ENCODE results near the gene MFRP. TPM values are rescaled to one million over a fixed set of nuclear protein-coding genes. Genes with fewer than 3 reads are reported as not detected.

The MFRP gene
- polyA plus RNA-seq, 1 of the 3 experiments (the other 2 are of a cell fraction) = not detected

GRCh38 chr11:119338318-119338890 is 8.1 kb downstream of the MFRP start (continued):
- TF ChIP-seq RFX5 (IDR thresholded peaks at IDR 0.05; ENCODE audit: low read length) (no peak), GATA2 (CRISPR knock-in tag; IDR thresholded peaks at IDR 0.05) (0 out of 2 replicates have a peak, but pooled peaks have one; percentile 19), SMC3 (IDR thresholded peaks at IDR 0.05; ENCODE audit: low read depth, low read length) (peak; percentile 72), RCOR1 (IDR thresholded peaks at IDR 0.05; ENCODE audit: low read length) (0 out of 2 replicates have a peak, but pooled peaks have one; percentile 10), USF2 (IDR thresholded peaks at IDR 0.05; ENCODE audit: borderline replicate concordance, low read depth, low read length) (no peak), REST (IDR thresholded peaks at IDR 0.05; ENCODE audit: low read depth, low read length) (no peak), NFIC (IDR thresholded peaks at IDR 0.05; ENCODE audit: borderline replicate concordance) (no peak), MXI1 (IDR thresholded peaks at IDR 0.05; ENCODE audit: low read depth, low read length) (no peak), GABPA (IDR thresholded peaks at IDR 0.05; ENCODE audit: low read depth) (no peak), MAX (IDR thresholded peaks at IDR 0.05; ENCODE audit: low read depth) (no peak)
- TF ChIP-seq, protein P1, sequence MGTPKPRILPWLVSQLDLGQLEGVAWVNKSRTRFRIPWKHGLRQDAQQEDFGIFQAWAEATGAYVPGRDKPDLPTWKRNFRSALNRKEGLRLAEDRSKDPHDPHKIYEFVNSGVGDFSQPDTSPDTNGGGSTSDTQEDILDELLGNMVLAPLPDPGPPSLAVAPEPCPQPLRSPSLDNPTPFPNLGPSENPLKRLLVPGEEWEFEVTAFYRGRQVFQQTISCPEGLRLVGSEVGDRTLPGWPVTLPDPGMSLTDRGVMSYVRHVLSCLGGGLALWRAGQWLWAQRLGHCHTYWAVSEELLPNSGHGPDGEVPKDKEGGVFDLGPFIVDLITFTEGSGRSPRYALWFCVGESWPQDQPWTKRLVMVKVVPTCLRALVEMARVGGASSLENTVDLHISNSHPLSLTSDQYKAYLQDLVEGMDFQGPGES (IDR thresholded peaks at IDR 0.05; ENCODE audit: low read depth, low read length) = no peak
- TF ChIP-seq, protein P2, sequence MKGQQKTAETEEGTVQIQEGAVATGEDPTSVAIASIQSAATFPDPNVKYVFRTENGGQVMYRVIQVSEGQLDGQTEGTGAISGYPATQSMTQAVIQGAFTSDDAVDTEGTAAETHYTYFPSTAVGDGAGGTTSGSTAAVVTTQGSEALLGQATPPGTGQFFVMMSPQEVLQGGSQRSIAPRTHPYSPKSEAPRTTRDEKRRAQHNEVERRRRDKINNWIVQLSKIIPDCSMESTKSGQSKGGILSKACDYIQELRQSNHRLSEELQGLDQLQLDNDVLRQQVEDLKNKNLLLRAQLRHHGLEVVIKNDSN (IDR thresholded peaks at IDR 0.05; ENCODE audit: borderline replicate concordance, low read depth) = no peak
